AG10803 (cell line): Measurements from ENCODE around the gene PPFIBP2.

Experiments used
- DNase-seq: peaks from one replicate; pipeline ENCODE4 v3.0.0; 2010; ENCODE audit warnings: low read depth
- H3K4me3 ChIP-seq: 2 replicates; pipeline ENCODE4 v1.5.1; 2011; ENCODE audit warnings: mild to moderate bottlenecking, low read length, control low read depth
- CTCF ChIP-seq: conservative IDR thresholded peaks from 2 replicates; pipeline ENCODE4 v1.5.1; 2011; ENCODE audit warnings: mild to moderate bottlenecking, low read length, control low read depth, inconsistent platforms

Gene PPFIBP2

GRCh38 chr11:7484645-7485044 is 29.2 kb upstream of the PPFIBP2 start:
- no peak for DNase-seq
- TF ChIP-seq CTCF, result no peak
- no peak overlapping the region for H3K4me3 ChIP-seq

DNA sequence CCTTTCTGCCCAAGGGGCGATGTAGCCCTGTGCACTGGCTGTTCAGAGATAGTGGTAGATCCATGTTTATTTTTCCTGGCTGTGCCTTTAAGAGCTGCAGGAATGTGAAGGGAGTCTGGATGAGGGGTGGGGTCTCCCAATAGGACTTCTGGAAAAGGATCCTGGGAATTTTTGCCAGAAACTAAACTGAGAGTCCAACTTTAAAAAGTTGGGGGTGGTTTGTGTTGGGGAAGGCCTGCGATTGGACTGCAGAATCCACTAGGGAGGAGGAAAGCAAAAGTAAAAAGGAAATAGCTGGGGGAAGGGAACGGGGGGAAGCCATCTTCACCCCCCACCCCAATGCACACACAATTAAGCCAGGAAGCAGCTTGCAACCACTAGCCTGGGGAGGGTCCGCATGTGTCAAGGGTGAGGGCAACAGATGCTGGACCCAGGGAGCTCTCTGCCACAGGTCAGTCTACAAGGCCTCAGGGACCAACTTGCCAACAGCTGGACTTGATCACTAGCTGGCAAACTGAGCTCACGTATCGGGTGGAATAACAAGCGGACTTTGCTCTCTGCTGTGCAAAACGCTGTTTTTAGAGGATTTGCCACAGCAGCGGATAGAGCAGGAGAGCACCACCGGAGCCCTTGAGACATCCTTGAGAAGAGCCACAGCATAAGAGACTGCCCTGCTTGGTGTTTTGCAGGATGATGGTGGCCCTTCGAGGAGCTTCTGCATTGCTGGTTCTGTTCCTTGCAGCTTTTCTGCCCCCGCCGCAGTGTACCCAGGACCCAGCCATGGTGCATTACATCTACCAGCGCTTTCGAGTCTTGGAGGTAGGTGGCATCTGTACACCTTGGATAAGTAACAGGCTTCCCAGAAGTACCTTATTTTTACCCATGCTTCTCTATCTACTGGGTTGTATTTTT is 28.4 kb upstream of the PPFIBP2 start, which contains the start of gene OLFML1:
Gene OLFML1, plus strand, starts transcription at position 321 of the 912 bp plus-strand sequence. Its CDS starts 370 bp downstream, at position 691.
- peak; percentile 31 for DNase-seq
- no peak for TF ChIP-seq CTCF
- peak within 1 kb of the TSS; percentile 38 for H3K4me3 ChIP-seq

DNA sequence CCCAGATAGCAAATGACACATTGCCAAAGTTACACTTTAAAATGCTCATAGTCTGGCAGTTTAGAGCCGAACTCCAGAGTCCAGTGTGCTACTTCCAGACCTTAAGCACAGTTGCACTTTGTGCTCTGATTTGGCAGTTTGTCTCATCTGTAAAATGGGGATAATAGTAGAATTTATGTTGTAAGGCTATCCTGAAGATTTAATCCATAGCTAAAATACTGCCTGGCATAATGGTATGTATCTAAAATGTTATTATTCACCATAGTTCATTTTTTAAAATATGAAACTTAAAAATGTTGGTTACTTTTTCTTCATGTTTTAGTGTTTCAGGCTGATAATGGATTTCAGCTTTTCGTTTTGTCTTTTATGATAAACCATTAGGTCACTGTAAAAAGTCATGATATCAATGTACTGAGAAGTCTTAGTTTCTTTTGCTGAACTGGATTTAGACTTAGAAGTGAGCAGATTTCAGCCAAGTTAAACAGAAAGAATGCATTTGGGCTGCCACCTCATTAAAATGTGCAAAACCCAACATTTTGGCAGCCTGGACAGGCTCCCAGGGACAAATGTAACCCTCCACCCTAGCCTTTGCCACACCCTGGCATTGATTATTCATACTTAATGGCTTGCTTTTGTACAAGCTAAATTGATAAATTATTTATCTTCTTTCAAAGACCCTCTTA is 27.6 kb upstream of the PPFIBP2 start:
- TF ChIP-seq CTCF, result no peak
- no peak for DNase-seq
- peak overlapping the region; percentile 38 for H3K4me3 ChIP-seq

GRCh38 chr11:7486781-7487140 is 27.0 kb upstream of the PPFIBP2 start:
- peak; percentile 23 for DNase-seq
- H3K4me3 ChIP-seq, result no peak overlapping the region; the same call in 1 of the 2 replicates

GRCh38 chr11:7487360-7487759 is 26.4 kb upstream of the PPFIBP2 start:
- no peak for DNase-seq
- no peak overlapping the region for H3K4me3 ChIP-seq
- TF ChIP-seq CTCF, result no peak

More at GRCh38 chr11:7486781-7487140, 27.0 kb upstream of the PPFIBP2 start:
- TF ChIP-seq CTCF, result no peak

GRCh38 chr11:7488681-7489080 is 25.1 kb upstream of the PPFIBP2 start:
- H3K4me3 ChIP-seq, result no peak overlapping the region
- DNase-seq, result no peak
- TF ChIP-seq CTCF, result no peak

DNA sequence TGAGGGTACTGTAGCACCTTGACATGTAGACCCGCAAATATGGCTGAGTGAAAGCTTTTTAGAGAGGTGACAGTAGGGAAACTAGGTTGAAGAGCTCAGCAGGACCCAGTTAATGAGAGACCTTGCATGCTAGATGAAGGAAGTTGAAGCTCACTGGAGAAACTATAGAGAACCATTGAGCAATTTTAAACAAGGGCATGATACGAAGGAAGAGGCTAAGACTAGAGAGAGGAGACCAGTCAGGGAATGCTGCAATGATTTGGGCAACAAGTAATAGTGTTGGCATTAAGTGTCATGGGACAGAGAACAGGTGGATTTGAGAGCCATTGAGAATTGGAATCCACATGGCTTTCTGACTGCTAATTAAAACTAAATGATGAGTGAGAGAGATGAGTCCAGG is 24.4 kb upstream of the PPFIBP2 start:
- no peak for DNase-seq
- no peak overlapping the region for H3K4me3 ChIP-seq
- no peak for TF ChIP-seq CTCF
